Activated naive CD4-positive, alpha-beta T cell treated with Interleukin-2 at 50 U/mL for 16 hours (primary cell): ENCODE measurements around the gene COBLL1.

Experiments
- DNase-seq: peaks from one replicate; pipeline ENCODE4 v3.0.0-alpha.2; 2020

Gene COBLL1

DNA sequence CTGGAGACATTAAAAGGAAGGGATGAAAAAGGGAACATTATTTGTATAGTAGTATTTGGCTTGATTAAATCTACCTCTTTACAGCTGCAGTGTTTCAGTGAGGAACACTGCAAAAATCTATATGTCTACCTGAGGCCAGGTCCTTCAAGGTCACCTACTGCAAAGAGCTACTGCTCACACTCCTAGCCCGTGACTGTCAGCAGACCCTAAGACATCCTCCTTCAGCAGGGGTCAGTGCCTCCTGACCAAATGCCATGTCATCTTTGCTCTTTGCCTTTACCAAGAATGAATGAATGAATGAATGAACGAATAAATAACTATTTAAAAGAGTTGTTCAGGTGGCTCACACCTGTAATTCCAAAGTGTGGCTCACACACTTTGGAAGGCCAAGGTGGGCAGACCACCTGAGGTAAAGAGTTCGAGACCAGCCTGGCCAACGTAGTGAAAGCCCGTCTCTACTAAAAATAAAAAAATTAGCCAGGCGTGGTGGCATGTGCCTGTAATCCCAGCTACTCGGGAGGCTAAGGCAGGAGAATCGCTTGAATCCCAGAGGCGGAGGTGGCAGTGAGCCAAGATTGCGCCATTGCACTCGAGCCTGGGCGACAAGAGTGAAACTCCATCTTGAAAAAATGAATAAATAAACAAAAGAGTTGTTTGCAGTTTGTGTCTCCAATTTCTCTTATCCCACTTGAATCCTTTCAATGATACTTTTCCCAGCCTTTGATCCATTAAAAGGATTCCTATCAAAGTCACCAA is 136.0 kb downstream of the COBLL1 start:
- no peak for DNase-seq

GRCh38 chr2:164703915-164704706 is 137.5 kb downstream of the COBLL1 start:
- DNase-seq = no peak

DNA sequence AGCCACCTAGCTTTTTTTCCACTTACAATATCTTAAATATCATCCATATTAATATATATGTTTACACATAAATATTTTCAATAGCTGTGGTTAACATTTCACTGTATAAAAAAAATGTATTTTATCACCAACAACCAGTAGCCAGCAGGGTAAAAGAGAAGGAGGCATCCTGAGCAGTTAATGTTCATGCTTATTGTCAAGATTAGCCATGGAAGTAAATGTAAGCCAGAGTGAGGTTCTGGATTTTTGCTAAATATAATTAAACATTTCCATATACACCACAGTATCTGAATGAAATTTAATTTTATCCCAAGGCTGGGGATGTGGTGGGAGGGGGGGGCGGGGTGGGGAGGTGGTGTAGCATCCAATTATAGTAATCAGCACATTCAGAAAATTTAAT is 140.1 kb downstream of the COBLL1 start:
- no peak for DNase-seq

- no peak for DNase-seq
These were observed 141.2 kb downstream of the COBLL1 start for GRCh38 chr2:164700390-164700789.

DNA sequence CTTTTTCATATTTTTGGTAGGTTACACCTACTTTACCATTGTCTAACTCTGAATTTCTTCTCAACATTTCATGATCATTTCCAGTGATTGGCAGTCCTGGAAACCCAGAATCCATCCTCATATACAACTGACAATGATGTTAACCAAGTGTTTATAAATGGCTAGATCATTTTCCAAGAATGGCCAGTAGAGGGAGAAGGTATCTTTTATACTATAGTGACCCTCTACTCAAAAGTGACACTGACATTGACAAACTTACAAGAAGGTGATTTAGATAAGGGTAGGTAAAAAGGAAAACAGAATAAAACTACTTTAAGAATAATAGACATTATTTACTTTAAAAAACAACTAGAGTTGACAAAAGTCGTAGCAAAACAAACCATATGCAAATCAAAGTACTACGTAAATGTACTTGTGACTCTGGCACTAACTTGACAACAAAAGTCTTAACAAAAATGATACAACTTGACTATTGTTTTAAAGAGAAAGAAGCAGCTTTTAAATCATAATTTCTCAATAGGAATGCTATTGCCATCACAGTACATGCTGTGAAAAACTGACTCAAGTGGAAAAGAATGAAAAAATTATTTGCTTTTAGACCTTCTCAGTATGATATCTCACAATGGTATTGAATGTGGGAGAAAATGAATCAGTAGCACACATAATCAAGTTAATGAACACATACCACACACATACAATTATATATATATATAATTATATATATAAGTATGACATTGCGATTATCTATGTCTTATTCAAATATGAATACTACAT is 143.7 kb downstream of the COBLL1 start:
- no peak for DNase-seq

DNA sequence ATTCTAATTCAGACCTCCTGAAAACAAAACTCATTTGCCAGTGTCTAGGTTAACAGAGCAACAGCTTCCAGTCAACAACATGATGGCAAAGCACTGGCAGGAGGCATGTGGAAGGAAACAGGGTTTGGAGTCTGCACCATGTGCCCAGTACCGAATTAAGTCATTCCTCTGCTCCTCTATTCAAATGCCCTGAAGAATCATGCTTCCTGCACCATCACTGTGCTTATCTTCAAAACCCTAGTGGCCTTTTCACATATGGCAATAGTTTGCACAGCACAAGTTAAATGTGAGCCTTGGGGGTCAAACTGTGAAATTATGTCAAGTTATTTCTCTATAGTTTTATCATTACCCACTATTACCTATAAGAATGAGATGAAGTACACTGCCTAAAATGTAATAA is 145.0 kb downstream of the COBLL1 start:
- no peak for DNase-seq

DNA sequence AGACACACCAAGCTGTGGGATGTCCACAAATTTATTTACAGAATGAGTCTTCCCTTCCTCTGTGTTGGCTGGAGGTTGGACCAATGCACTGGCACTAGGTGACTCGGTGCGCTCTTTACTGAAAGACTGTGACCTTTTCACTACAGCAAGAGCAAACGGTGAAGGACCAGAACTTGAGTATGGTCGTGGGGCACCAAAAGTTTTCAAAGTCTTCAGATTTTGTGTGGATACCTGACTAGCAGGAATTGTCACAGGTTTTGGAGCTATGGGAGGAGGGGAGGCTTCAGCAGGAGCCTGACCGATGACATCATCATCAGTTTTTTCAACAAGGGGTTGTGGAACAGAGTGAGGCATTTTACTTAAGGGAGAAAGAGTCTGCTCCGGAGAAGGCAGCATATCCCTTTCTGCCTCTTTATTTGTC is 147.3 kb downstream of the COBLL1 start:
- no peak for DNase-seq

GRCh38 chr2:164693834-164694233 is 147.8 kb downstream of the COBLL1 start:
- no peak for DNase-seq

DNA sequence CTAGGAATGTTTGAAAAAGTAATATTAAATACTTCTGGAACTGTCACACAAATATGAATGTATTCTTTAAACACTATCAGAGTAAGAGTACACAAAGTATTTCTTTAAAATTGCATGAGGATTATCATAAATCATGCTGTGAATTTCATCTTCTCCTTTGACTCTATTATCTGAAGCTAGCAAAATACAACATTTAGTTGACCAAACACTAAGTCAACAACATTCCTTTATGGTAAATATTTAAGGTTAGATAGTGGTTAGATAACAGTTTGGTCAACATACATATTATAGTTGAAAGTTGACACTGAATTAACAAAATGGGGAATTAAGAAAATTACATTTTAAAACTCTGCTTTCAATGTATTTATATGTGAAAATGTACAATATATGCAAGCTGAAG is 148.2 kb downstream of the COBLL1 start:
- no peak for DNase-seq

GRCh38 chr2:164692958-164693357 is 148.7 kb downstream of the COBLL1 start:
- no peak for DNase-seq

- no peak for DNase-seq
These were observed 149.5 kb downstream of the COBLL1 start for GRCh38 chr2:164692114-164692513.

DNA sequence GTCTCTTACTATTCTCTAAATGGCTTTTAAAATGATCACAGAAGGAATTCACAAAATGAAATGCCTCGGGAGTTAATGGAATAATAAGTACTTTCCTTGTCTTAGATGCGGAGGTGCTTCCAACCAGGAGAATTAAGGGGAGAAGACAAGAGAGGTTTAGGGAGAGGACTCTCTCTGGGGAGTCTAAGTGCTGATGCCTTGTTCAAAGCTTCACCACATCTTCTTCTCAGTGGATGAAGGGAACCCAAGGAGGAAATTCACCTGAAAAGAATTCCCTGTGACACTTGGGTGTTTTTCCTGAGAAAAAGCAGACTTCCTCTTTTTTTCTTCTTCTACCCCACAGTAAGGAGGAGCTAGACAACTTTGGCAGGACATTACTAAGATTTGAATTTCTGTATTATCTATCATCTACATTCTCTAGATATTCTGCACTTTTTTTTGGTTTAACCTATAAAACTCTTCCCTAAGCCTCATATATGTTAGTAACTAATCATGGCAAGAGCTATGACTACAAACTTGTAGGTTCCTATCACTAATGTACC is 150.2 kb downstream of the COBLL1 start:
- no peak for DNase-seq

DNA sequence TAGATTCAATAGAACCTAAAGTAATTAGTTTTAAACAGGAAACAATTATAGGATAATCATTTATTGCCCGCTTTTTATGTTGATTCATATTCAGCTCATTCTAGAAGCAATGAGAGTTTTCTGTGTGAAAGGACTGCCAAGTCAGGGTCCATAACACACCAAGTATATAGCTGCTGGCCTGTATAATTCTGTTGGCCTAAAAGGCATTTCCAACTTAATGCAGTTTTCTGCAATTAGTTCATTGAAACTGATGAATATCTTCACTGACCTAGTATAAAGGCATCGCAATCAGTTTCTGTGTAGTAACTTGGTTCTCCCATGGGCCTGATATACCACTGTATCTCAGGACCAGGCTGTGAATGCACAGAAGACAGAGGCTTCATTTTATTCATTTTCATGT is 151.3 kb downstream of the COBLL1 start:
- no peak for DNase-seq

DNA sequence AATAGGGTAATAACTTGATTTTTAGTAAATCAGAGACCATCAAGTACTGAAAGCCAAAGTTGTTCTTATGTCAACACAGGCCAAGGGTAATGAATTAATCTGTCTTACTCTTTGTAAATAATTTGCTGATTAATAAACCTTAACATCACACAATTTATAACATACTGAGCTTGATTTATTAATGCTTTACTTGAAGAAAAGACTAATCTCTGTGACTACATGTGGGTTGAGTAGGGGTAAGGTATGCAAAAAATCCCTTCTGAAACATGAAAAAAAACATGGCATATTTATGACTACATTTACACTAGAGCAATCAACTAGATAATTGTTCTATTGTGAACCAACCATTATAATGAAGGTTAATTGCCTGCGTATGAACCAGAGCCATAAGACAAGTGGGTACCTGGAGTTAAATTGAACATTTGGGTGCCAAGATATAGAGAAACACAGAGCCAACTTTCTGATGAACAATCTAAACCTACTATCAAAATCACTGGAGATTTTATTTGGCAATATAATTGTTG is 152.7 kb downstream of the COBLL1 start:
- DNase-seq = no peak

GRCh38 chr2:164681009-164681408 is 160.6 kb downstream of the COBLL1 start:
- DNase-seq = no peak

- no peak for DNase-seq
These were observed 162.9 kb downstream of the COBLL1 start for GRCh38 chr2:164678631-164679149.

DNA sequence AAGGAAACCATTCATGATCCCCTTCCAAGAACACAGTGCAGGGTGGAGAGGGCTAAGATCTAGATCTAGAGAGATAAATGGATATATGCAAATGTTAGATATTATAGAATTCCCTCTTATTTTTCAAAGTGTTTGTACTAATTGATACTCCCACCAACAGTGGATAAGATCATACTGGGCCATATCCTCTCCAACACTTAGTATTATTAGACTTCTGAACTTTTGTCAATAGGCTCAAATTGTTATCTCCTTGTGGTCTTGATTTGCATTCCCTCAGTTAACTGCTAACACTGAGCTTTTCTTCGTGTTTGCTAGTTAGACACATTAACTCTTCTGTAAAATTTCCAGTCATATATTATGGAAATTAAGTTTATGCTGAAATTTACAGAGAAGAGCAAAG is 163.9 kb downstream of the COBLL1 start:
- DNase-seq = no peak

- DNase-seq = no peak
These were observed 164.4 kb downstream of the COBLL1 start for GRCh38 chr2:164677271-164677670.

- no peak for DNase-seq
These were observed 165.9 kb downstream of the COBLL1 start for GRCh38 chr2:164675687-164676086.

GRCh38 chr2:164675027-164675426 is 166.6 kb downstream of the COBLL1 start:
- DNase-seq = no peak

GRCh38 chr2:164671664-164672396 is 169.8 kb downstream of the COBLL1 start:
- DNase-seq = no peak

- no peak for DNase-seq
These were observed 172.3 kb downstream of the COBLL1 start for GRCh38 chr2:164669291-164669690.
